GM10248 (cell line): Measurements from ENCODE around the gene DUSP1.

Source experiments
- CTCF ChIA-PET: fragments of 300-600 bp; sonication (Branson Sonifier 250); formaldehyde crosslinking; extraction: SDS; loops from one replicate; lab custom pipeline; 2021; ENCODE audit warnings: antibody characterized with exemption; lab: Yijun Ruan, JAX
- POLR2A ChIA-PET: fragments of 350-650 bp; sonication (Branson Sonifier 250); formaldehyde crosslinking; extraction: SDS; loops from one replicate; lab custom pipeline; 2020; ENCODE audit warnings: antibody characterized with exemption; lab: Yijun Ruan, JAX
- DNase-seq: peaks from one replicate; pipeline ENCODE4 v3.0.0; 2012; ENCODE audit errors: extremely low spot score
- CTCF ChIP-seq: IDR thresholded peaks from 2 replicates; pipeline ENCODE4 v1.5.1; 2012; ENCODE audit warnings: mild to moderate bottlenecking, low read depth; ENCODE audit errors: extremely low read depth, missing control alignments, control extremely low read depth

The DUSP1 gene

GRCh38 chr5:172805018-172805683 lies 34.2 kb upstream of the DUSP1 start:
- ChIA-PET POLR2A (interaction anchor here (0.6 to 0.7 kb wide), 2 partner anchors 14 to 811 kb away, joined by 4 to 8 read pairs; no protein-coding TSS in a partner anchor), CTCF (interaction anchor here (1.1 to 2.0 kb wide), 5 partner anchors 8 to 33 kb away, joined by 3 to 8 read pairs (median 4); no protein-coding TSS in a partner anchor)
- DNase-seq: no peak
- TF ChIP-seq CTCF: no peak

GRCh38 chr5:172802567-172803176 lies 31.7 kb upstream of the DUSP1 start:
- POLR2A ChIA-PET: no interaction called here
- TF ChIP-seq CTCF: no peak
- CTCF ChIA-PET: interaction anchor here (1.1 to 1.3 kb wide), 2 partner anchors 30 to 31 kb away, joined by 3 to 4 read pairs; partner anchors contain the start of gene DUSP1
- DNase-seq: no peak

- POLR2A ChIA-PET: no interaction called here
- DNase-seq: no peak
These were observed 31.1 kb upstream of the DUSP1 start for GRCh38 chr5:172802112-172802511.

GRCh38 chr5:172801179-172801671 lies 30.2 kb upstream of the DUSP1 start:
- no peak for TF ChIP-seq CTCF
- DNase-seq: no peak
- POLR2A ChIA-PET: interaction anchor here (0.6 kb wide), 2 partner anchors 30 to 167 kb away, joined by 3 read pairs; no protein-coding TSS in a partner anchor
- CTCF ChIA-PET: no interaction called here

More at GRCh38 chr5:172802112-172802511, 31.1 kb upstream of the DUSP1 start:
- CTCF ChIA-PET: no interaction called here
- TF ChIP-seq CTCF: no peak

GRCh38 chr5:172800088-172800551 lies 29.1 kb upstream of the DUSP1 start:
- CTCF ChIA-PET: interaction anchor here (0.7 to 1.5 kb wide), 4 partner anchors 28 to 85 kb away, joined by 3 to 6 read pairs (median 4); no protein-coding TSS in a partner anchor
- DNase-seq: no peak
- POLR2A ChIA-PET: interaction anchor here (1.4 kb wide), 1 partner anchor 29 kb away, joined by 7 read pairs; the partner anchor contains the start of gene DUSP1

More at GRCh38 chr5:172800088-172800551, 29.1 kb upstream of the DUSP1 start:
- TF ChIP-seq CTCF: no peak
